HG03175 (cell line): ENCODE data around the gene IKZF2.

Experiments used
- ATAC-seq: cut with Tn5 transposase; IDR thresholded peaks from one replicate; pipeline ENCODE4 v1.9.1; 2021; ENCODE audit warnings: mild to moderate bottlenecking, moderate library complexity; ENCODE audit not compliant: unreplicated experiment

The IKZF2 gene

GRCh38 chr2:213156717-213157116 is 5.3 kb upstream of the IKZF2 start:
- ATAC-seq: no peak

GRCh38 chr2:213152888-213153287 is 1.5 kb upstream of the IKZF2 start:
- no peak for ATAC-seq

DNA sequence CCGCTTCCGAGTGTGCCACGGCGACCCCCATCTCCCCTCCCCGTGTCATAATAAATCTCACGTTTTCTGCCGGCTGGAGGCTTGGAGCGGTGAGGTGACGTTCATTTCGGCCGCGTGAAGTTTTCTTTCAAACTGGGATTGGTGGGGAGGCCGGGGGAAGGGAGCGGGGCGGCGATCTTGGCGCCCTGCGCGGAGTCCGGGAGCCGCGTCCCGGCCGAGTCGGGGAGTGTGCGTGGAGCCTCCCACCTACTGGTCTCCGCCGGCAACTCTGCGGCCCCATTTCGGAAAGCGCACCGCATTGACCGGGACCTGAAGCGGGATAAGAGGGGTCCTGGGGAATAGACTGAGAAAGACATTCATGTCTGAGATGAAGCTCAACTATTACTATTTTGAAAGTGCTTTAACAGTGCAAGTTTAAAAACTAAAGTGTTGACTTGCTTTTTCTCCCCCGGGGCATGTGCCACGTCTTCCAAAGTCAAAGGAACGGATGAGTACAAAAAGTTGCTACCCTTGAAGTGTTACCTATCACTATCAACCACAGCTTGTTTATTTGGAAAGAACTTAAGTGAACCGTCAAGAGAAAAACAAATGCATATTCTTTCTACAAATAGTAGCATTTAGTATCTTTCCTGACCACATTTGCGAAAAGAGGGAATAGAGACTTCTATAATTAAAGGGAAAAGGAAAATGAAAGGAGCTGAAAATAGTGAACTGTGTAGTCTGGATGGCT is 818 bp upstream of the IKZF2 start:
- peak; percentile 18 for ATAC-seq

DNA sequence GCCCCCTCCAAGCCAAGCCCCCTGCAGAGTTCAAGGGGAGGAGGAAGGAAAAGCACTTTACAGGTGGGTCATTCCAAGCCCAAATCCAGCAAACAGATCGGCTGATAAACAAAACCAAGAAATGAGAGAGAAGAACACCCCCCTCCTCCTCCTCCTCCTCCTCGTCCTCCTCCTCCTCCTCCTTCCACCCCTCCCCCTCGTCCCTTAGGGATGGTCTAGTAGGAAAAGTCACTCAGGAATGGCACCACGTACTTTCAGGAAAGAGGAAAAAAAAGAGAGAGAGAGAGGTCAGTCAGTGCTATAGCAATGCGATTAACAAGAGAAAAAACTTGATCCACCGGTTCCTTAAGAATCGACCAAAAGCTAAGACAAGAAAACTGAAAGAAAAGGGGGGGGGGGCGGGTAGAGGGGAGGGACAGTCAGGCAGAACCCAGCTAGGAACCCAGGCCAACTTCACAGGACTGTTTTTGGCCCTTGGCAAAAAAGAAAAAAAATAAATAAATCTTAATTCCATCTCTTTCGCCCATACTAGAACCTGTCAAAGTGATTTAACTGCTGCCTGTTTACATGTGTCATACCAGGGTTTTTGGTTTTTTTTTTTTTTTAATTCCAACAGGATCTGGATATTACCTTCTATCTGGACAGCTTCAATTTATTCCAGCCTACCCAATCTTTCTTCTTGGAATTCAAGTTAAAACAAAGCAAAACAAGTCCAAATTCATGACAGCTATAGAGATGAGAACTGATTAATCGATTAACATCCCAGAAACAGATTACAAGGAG is 906 bp downstream of the IKZF2 start:
- ATAC-seq: no peak

GRCh38 chr2:213149949-213150314 is 1.5 kb downstream of the IKZF2 start:
- no peak for ATAC-seq

GRCh38 chr2:213149294-213149875 is 2.0 kb downstream of the IKZF2 start:
- no peak for ATAC-seq

GRCh38 chr2:213148572-213149261 is 2.7 kb downstream of the IKZF2 start:
- no peak for ATAC-seq

- peak; percentile 26 for ATAC-seq
Observed at GRCh38 chr2:213147538-213147937, 3.9 kb downstream of the IKZF2 start.

GRCh38 chr2:213145715-213146242 is 5.6 kb downstream of the IKZF2 start:
- no peak for ATAC-seq

GRCh38 chr2:213137064-213137463 is 14.3 kb downstream of the IKZF2 start:
- ATAC-seq: no peak

GRCh38 chr2:213129311-213129710 is 22.1 kb downstream of the IKZF2 start:
- no peak for ATAC-seq

DNA sequence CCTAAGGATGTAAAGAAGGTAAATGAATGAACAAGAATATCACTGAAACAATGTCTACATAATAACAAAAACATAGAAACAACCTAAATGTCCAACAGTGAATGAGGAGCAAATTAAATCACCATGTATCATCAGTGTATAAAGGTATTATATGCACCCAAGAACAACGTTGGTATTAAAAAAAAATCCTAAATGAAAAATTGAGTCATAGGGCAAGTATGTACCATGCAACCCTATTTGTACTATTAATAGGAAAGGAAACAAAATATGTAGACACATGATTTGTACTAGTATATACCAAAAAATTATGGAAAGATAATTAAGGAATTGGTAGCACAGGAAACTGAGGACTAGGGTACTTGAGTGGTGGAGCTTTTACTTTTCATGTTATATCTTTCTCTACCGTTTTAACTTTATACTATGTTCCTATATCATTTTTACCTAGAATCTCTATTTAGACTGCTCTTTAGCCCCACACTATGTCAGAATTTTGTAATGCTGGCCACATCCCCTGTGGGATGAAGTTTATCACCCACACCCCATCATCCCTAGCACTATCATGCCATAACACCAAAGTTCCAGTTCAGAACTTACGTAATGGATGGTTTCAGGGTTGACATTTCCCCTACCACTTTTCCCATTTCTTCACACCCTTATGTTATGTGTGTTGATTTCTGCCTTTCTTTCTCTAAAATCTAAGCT is 25.6 kb downstream of the IKZF2 start:
- no peak for ATAC-seq

DNA sequence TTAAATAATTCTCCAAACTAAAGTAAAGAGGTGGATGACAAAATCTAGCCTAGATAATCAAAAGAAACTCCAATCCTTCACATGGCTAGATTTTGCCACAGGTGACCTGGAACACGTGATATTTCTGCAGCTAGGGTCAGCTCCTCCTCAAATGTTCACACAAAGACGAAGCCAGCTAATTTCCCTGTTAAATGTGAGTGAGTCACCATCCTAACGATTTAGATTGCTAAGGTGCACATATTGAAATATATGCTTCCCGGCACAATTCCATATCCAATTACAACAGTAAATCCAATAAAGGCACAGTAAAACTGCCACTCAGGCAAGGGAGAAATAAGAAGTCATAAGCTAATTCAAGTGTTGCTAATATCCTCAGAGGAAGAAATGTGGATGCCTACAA is 28.7 kb downstream of the IKZF2 start:
- ATAC-seq: no peak

DNA sequence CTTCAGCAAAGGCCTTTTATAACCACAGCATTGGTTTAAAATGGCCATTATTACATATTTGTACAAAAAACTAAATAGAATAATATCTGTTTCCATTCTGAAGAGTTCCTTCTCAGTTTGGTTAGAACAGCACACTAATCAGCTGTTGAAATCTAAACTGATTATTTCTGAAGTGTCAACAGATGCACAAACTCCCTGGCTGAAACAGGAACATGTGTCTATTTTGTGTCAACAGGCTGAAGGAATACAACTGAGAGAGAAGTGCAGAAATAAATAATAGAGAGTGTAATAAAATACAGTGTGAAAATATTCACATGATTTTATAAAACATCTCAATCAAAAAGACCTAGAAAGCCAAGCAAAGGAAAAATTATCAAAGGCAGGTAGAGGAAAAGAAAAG is 29.7 kb downstream of the IKZF2 start:
- no peak for ATAC-seq

- peak; percentile 74 for ATAC-seq
Observed at GRCh38 chr2:213119061-213119809, 32.2 kb downstream of the IKZF2 start.

- no peak for ATAC-seq
Observed at GRCh38 chr2:213108308-213108707, 43.1 kb downstream of the IKZF2 start.

DNA sequence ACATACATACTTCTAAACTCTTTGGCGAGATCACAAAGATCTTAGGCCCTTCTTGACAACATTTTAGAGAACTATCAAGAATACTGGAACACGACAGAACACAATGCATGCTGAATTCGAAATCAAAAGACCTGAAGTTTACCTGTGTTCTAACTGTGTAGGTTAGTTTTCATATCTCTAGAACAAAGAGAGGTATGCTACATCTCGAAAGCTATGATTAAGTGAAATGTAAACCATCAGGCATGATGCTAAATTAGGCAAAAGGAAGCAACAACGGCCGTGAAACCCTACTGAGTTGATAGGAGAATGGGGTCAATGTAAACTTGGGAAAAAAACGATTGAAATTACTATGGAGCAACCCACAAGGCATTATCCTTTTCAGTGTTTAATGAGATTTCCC is 43.7 kb downstream of the IKZF2 start:
- no peak for ATAC-seq

DNA sequence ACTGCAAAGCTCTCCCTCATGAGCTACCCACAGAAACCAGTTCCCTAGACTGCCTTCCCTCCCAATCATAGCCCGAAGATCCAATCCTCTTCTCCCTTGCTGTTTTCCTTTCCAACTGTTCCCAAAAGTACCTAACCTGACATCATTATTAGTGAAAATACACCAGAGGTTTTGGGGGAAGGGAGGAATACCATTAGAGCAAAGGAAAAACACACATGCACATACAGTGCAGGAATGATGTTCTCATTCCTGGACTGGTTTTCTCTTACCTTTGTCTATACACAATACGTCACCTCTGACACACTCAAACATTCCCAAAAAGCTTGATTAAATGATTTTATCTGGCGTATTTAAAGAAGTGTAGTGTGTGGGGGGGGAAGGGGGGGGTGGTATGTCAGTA is 46.2 kb downstream of the IKZF2 start:
- ATAC-seq: no peak

DNA sequence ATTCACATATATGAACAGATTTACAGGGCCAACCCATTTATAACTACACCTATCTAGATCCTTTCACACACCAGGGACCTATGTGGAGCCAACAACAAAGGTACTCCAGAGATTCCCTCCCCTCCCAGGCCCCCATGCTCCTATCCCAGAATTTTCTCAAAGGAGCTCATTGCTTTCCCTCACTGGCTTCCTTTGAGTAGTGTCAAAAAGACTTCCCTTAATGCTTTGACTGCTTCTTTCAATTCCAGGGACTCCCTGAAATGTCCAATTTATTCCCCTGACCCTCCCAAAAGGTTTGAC is 46.6 kb downstream of the IKZF2 start:
- ATAC-seq: no peak
